Loucy (cell line): Measurements from ENCODE around the gene MTR.

ENCODE experiments used
- H2AFZ ChIP-seq: fragments of 200-600 bp; sonication (generic); 2 replicates; pipeline ENCODE4 v1.6.0; 2016; ENCODE audit warnings: antibody characterized with exemption, mild to moderate bottlenecking, low read length, moderate library complexity
- H3F3A ChIP-seq: fragments of 200-600 bp; 2 replicates; pipeline ENCODE4 v1.6.0; 2016; ENCODE audit warnings: antibody characterized with exemption, low read depth, mild to moderate bottlenecking
- H3K27me3 ChIP-seq: fragments of 200-600 bp; sonication (generic); 2 replicates; pipeline ENCODE4 v1.6.1; 2014; ENCODE audit warnings: low read length, mild to moderate bottlenecking; ENCODE audit not compliant: insufficient read depth, poor library complexity, severe bottlenecking
- H3K36me3 ChIP-seq: fragments of 200-600 bp; sonication (generic); 2 replicates; pipeline ENCODE4 v1.6.1; 2016; ENCODE audit warnings: low read length; ENCODE audit not compliant: insufficient read depth
- H3K4me1 ChIP-seq: fragments of 200-600 bp; sonication (generic); 2 replicates; pipeline ENCODE4 v1.5.1; 2014; ENCODE audit warnings: low read length, mild to moderate bottlenecking; ENCODE audit not compliant: insufficient read depth, poor library complexity, severe bottlenecking
- H3K4me2 ChIP-seq: fragments of 200-600 bp; sonication (generic); 2 replicates; pipeline ENCODE4 v1.6.0; 2014; ENCODE audit warnings: antibody characterized with exemption, low read length, low read depth, mild to moderate bottlenecking; ENCODE audit not compliant: poor library complexity, severe bottlenecking
- H3K4me3 ChIP-seq: fragments of 200-600 bp; sonication (generic); 2 replicates; pipeline ENCODE4 v1.5.1; 2014; ENCODE audit warnings: low read length, mild to moderate bottlenecking, mixed read lengths; ENCODE audit not compliant: poor library complexity, severe bottlenecking
- H3K79me2 ChIP-seq: fragments of 200-600 bp; sonication (generic); 2 replicates; pipeline ENCODE4 v1.6.1; 2014; ENCODE audit warnings: low read length; ENCODE audit not compliant: insufficient read depth
- H3K9ac ChIP-seq: fragments of 200-600 bp; sonication (generic); 2 replicates; pipeline ENCODE4 v1.6.0; 2014; ENCODE audit warnings: mild to moderate bottlenecking, low read depth, low read length, moderate library complexity; ENCODE audit not compliant: poor library complexity, severe bottlenecking
- H3K9me2 ChIP-seq: fragments of 200-600 bp; sonication (generic); replicated peaks from 2 replicates; pipeline ENCODE4 v1.6.1; 2016; ENCODE audit warnings: low read depth, low read length, mixed read lengths
- H3K9me3 ChIP-seq: fragments of 200-600 bp; sonication (generic); 2 replicates; pipeline ENCODE4 v1.6.1; 2014; ENCODE audit warnings: mild to moderate bottlenecking, antibody characterized with exemption, low read length, low read depth; ENCODE audit not compliant: insufficient read depth
- H4K20me1 ChIP-seq: fragments of 200-600 bp; sonication (generic); 2 replicates; pipeline ENCODE4 v1.6.0; 2014; ENCODE audit warnings: antibody characterized with exemption, low read length, mild to moderate bottlenecking; ENCODE audit not compliant: insufficient read depth, poor library complexity, severe bottlenecking
- EZH2phosphoT487 ChIP-seq: fragments of 200-600 bp; IDR thresholded peaks from 2 replicates; pipeline ENCODE4 v1.6.1; 2018; ENCODE audit warnings: antibody characterized with exemption, mild to moderate bottlenecking, moderate library complexity, borderline replicate concordance
- TF ChIP-seq, protein P1 (sequence below): fragments of 200-600 bp; sonication (generic); conservative IDR thresholded peaks from 2 replicates; pipeline ENCODE4 v1.5.1; 2014; ENCODE audit warnings: mild to moderate bottlenecking, antibody characterized with exemption, low read length

Gene MTR

GRCh38 chr1:236864996-236865817 lies 70.1 kb downstream of the MTR start:
- no peaks in the 10 kb centered on the region for H3K4me1 ChIP-seq
- H3K9ac ChIP-seq, result no peak overlapping the region
- no peak overlapping the region for H3K4me3 ChIP-seq
- no peaks in the 10 kb centered on the region for H3K27me3 ChIP-seq
- H4K20me1 ChIP-seq, result no peaks in the 10 kb centered on the region
- peaks cover 87% of the 10 kb centered on the region; the same call in 1 of the 2 replicates for H3K36me3 ChIP-seq
- H2AFZ ChIP-seq, result no peak overlapping the region
- no peaks in the 10 kb centered on the region for H3K9me3 ChIP-seq
- no peak for TF ChIP-seq EZH2phosphoT487
- TF ChIP-seq, protein P1, sequence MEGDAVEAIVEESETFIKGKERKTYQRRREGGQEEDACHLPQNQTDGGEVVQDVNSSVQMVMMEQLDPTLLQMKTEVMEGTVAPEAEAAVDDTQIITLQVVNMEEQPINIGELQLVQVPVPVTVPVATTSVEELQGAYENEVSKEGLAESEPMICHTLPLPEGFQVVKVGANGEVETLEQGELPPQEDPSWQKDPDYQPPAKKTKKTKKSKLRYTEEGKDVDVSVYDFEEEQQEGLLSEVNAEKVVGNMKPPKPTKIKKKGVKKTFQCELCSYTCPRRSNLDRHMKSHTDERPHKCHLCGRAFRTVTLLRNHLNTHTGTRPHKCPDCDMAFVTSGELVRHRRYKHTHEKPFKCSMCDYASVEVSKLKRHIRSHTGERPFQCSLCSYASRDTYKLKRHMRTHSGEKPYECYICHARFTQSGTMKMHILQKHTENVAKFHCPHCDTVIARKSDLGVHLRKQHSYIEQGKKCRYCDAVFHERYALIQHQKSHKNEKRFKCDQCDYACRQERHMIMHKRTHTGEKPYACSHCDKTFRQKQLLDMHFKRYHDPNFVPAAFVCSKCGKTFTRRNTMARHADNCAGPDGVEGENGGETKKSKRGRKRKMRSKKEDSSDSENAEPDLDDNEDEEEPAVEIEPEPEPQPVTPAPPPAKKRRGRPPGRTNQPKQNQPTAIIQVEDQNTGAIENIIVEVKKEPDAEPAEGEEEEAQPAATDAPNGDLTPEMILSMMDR, result no peak
- H3K9me2 ChIP-seq, result no peaks in the 10 kb centered on the region
- no peak overlapping the region for H3K4me2 ChIP-seq
- no peaks in the 10 kb centered on the region for H3F3A ChIP-seq
- H3K79me2 ChIP-seq, result no peaks in the 10 kb centered on the region

DNA sequence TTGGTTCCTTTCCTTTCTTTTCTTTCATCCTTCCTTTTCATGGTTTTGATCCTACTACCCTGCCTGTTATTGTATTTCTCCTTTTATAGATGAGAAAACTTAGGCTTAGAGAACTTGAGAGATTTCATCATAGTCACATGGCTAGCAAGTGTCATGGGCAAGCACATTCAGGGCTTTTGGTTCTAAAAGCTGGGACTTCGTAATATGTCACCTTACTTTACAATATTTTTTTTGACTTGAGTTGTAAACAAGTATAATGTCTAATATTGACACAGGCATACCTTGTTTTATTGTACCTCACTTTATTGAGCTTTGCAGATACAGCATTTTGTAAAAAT lies 70.7 kb downstream of the MTR start:
- TF ChIP-seq, protein P1, result no peak
- no peak for TF ChIP-seq EZH2phosphoT487
- H4K20me1 ChIP-seq, result no peaks in the 10 kb centered on the region
- no peak overlapping the region for H3K4me3 ChIP-seq
- no peak overlapping the region for H2AFZ ChIP-seq
- H3K9ac ChIP-seq, result no peak overlapping the region
- no peaks in the 10 kb centered on the region for H3K27me3 ChIP-seq
- no peak overlapping the region for H3K4me2 ChIP-seq
- no peaks in the 10 kb centered on the region for H3K4me1 ChIP-seq
- H3K9me2 ChIP-seq, result no peaks in the 10 kb centered on the region
- H3F3A ChIP-seq, result no peaks in the 10 kb centered on the region
- H3K79me2 ChIP-seq, result no peaks in the 10 kb centered on the region
- peaks cover 87% of the 10 kb centered on the region; the same call in 1 of the 2 replicates for H3K36me3 ChIP-seq
- no peaks in the 10 kb centered on the region for H3K9me3 ChIP-seq

GRCh38 chr1:236868625-236869467 lies 73.8 kb downstream of the MTR start:
- H4K20me1 ChIP-seq, result no peaks in the 10 kb centered on the region
- no peak overlapping the region for H3K4me3 ChIP-seq
- H3K36me3 ChIP-seq, result peaks cover 83% of the 10 kb centered on the region; the same call in 1 of the 2 replicates

More at GRCh38 chr1:236868625-236869467, 73.8 kb downstream of the MTR start:
- no peaks in the 10 kb centered on the region for H3K9me2 ChIP-seq
- no peaks in the 10 kb centered on the region for H3K79me2 ChIP-seq
- no peaks in the 10 kb centered on the region for H3K9me3 ChIP-seq
- H3F3A ChIP-seq, result no peaks in the 10 kb centered on the region
- no peak overlapping the region for H3K9ac ChIP-seq
- H2AFZ ChIP-seq, result no peak overlapping the region
- no peak for TF ChIP-seq EZH2phosphoT487
- TF ChIP-seq, protein P1, result peak; percentile 97
- no peak overlapping the region for H3K4me2 ChIP-seq
- H3K27me3 ChIP-seq, result no peaks in the 10 kb centered on the region
- no peaks in the 10 kb centered on the region for H3K4me1 ChIP-seq
